B cell (primary cell): ENCODE results near the gene KCNJ16.

Experiments
- CTCF ChIP-seq: fragments of 200-600 bp; IDR thresholded peaks from one replicate; pipeline ENCODE4 v1.8.0; 2022; ENCODE audit warnings: antibody characterized with exemption, mild to moderate bottlenecking
- EZH2 ChIP-seq: IDR thresholded peaks from 2 replicates; pipeline ENCODE4 v1.6.1; 2012; ENCODE audit warnings: borderline replicate concordance, low read depth, mild to moderate bottlenecking, moderate library complexity, low read length; ENCODE audit not compliant: insufficient read depth, poor library complexity, severe bottlenecking

DNA sequence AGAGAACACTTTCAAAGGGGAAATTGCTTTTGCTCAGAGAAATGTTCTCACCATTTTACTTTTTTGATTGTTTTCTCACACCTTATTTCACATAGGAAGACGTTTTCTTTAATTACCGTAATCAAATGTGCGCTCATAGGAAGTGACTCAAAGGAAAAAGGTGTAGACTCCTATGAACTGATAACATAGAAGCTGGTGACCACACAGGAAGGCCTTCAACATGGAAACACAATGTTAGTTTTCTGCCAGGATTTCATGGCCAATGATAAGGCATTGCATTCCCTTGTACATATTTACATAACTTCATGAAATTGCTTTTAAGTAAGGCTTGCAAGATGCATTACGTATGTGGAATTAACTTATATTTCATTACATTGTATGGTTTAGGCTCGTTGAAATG lies 40.9 kb upstream of the KCNJ16 start:
- no peak for TF ChIP-seq CTCF
- no peak for TF ChIP-seq EZH2
